HG02759 (cell line): ENCODE measurements around the gene BIN1.

Experiments
- ATAC-seq: cut with Tn5 transposase; IDR thresholded peaks from one replicate; pipeline ENCODE4 v1.9.1; 2021; ENCODE audit warnings: mild to moderate bottlenecking, moderate library complexity; ENCODE audit not compliant: unreplicated experiment

BIN1 gene

GRCh38 chr2:127093648-127094210, 13.2 kb downstream of the BIN1 start:
- ATAC-seq, result no peak

GRCh38 chr2:127092901-127093516, 13.9 kb downstream of the BIN1 start:
- no peak for ATAC-seq

- no peak for ATAC-seq
These were observed 14.6 kb downstream of the BIN1 start for GRCh38 chr2:127092306-127092705.

GRCh38 chr2:127091886-127092285, 15.1 kb downstream of the BIN1 start:
- ATAC-seq, result no peak

GRCh38 chr2:127091148-127091547, 15.8 kb downstream of the BIN1 start:
- ATAC-seq, result no peak

- no peak for ATAC-seq
These were observed 16.5 kb downstream of the BIN1 start for GRCh38 chr2:127090281-127091120.

GRCh38 chr2:127089478-127090235, 17.3 kb downstream of the BIN1 start:
- no peak for ATAC-seq

- ATAC-seq, result no peak
These were observed 18.2 kb downstream of the BIN1 start for GRCh38 chr2:127088706-127089105.

- no peak for ATAC-seq
These were observed 19.0 kb downstream of the BIN1 start for GRCh38 chr2:127087791-127088495.

GRCh38 chr2:127086990-127087790, 19.8 kb downstream of the BIN1 start:
- ATAC-seq, result peak; percentile 76

- ATAC-seq, result no peak
These were observed 21.7 kb downstream of the BIN1 start for GRCh38 chr2:127085317-127085681.

GRCh38 chr2:127084611-127085316, 22.2 kb downstream of the BIN1 start:
- ATAC-seq, result no peak

GRCh38 chr2:127083819-127084503, 23.0 kb downstream of the BIN1 start:
- ATAC-seq, result no peak

- ATAC-seq, result no peak
These were observed 24.0 kb downstream of the BIN1 start for GRCh38 chr2:127082974-127083373.

GRCh38 chr2:127081826-127082633, 24.9 kb downstream of the BIN1 start:
- ATAC-seq, result peak; percentile 50

- peak; percentile 47 for ATAC-seq
These were observed 25.8 kb downstream of the BIN1 start for GRCh38 chr2:127080938-127081755.
